Trophoblast cell (in vitro differentiated cells and primary cell): Measurements from ENCODE around the gene PLEKHA5.

Experiments used
- DNase-seq, 2 donors: peaks; one replicate each; pipeline ENCODE4 v3.0.0-alpha.2; 2016
- H2AFZ ChIP-seq: 2 replicates; pipeline ENCODE4 v1.6.1; 2013; ENCODE audit warnings: low read length, moderate library complexity, mild to moderate bottlenecking; ENCODE audit not compliant: insufficient read depth, poor library complexity
- H2AK5ac ChIP-seq: 2 replicates; pipeline ENCODE4 v1.6.1; 2013; ENCODE audit warnings: mild to moderate bottlenecking, low read length
- H2BK120ac ChIP-seq: 2 replicates; pipeline ENCODE4 v1.6.1; 2013; ENCODE audit warnings: low read length, mild to moderate bottlenecking, moderate library complexity; ENCODE audit not compliant: insufficient read depth, poor library complexity
- H2BK12ac ChIP-seq: 2 replicates; pipeline ENCODE4 v1.6.1; 2013; ENCODE audit warnings: mild to moderate bottlenecking, low read length, moderate library complexity
- H2BK5ac ChIP-seq: 2 replicates; pipeline ENCODE4 v1.6.1; 2013; ENCODE audit warnings: low read length, low read depth, moderate library complexity, mild to moderate bottlenecking; ENCODE audit not compliant: poor library complexity
- H3K14ac ChIP-seq: 2 replicates; pipeline ENCODE4 v1.6.1; 2013; ENCODE audit warnings: mild to moderate bottlenecking, low read length
- H3K18ac ChIP-seq: 2 replicates; pipeline ENCODE4 v1.6.1; 2013; ENCODE audit warnings: mild to moderate bottlenecking, low read length
- H3K23ac ChIP-seq: 2 replicates; pipeline ENCODE4 v1.6.1; 2013; ENCODE audit warnings: low read length
- H3K27ac ChIP-seq: 2 replicates; pipeline ENCODE4 v1.5.1; 2013; ENCODE audit warnings: low read depth, mild to moderate bottlenecking, inconsistent platforms, low read length, moderate library complexity
- H3K27me3 ChIP-seq: 2 replicates; pipeline ENCODE4 v1.6.1; 2013; ENCODE audit warnings: inconsistent platforms, mild to moderate bottlenecking, low read length, moderate library complexity; ENCODE audit not compliant: insufficient read depth
- H3K36me3 ChIP-seq, 2 experiments: 1 replicate in 1 of 2; 2 replicates in 1 of 2; pipeline ENCODE4 v1.6.1; 2013; ENCODE audit warnings: low read length in 2 of 2, mild to moderate bottlenecking in 2 of 2, moderate library complexity in 1 of 2; ENCODE audit not compliant: insufficient read depth in 2 of 2, control insufficient read depth in 1 of 2
- H3K4ac ChIP-seq: 2 replicates; pipeline ENCODE4 v1.6.1; 2013; ENCODE audit warnings: low read depth, mild to moderate bottlenecking, low read length, moderate library complexity
- H3K4me1 ChIP-seq, 2 experiments: 1 replicate in 1 of 2; 2 replicates in 1 of 2; pipeline ENCODE4 v1.6.1; 2013; ENCODE audit warnings: low read length in 2 of 2, mild to moderate bottlenecking in 2 of 2, moderate library complexity in 1 of 2; ENCODE audit not compliant: insufficient read depth in 2 of 2, control insufficient read depth in 1 of 2
- H3K4me2 ChIP-seq: 2 replicates; pipeline ENCODE4 v1.6.1; 2013; ENCODE audit warnings: inconsistent platforms, mild to moderate bottlenecking, low read length, moderate library complexity
- H3K4me3 ChIP-seq: 2 replicates; pipeline ENCODE4 v1.5.1; 2013; ENCODE audit warnings: mild to moderate bottlenecking, low read depth, low read length, inconsistent platforms
- H3K79me1 ChIP-seq: one replicate; pipeline ENCODE4 v1.6.1; 2013; ENCODE audit warnings: low read length
- H3K79me2 ChIP-seq: 2 replicates; pipeline ENCODE4 v1.6.1; 2013; ENCODE audit warnings: low read length, mild to moderate bottlenecking; ENCODE audit not compliant: control insufficient read depth, insufficient read depth, poor library complexity
- H3K9ac ChIP-seq: 2 replicates; pipeline ENCODE4 v1.6.1; 2013; ENCODE audit warnings: mild to moderate bottlenecking, low read length
- H3K9me3 ChIP-seq: 2 replicates; pipeline ENCODE4 v1.6.1; 2013; ENCODE audit warnings: low read depth, mild to moderate bottlenecking, control low read depth, inconsistent platforms, low read length; ENCODE audit not compliant: insufficient read depth
- H4K12ac ChIP-seq: 2 replicates; pipeline ENCODE4 v1.6.1; 2013; ENCODE audit warnings: low read depth, mild to moderate bottlenecking, low read length, moderate library complexity
- H4K8ac ChIP-seq: 2 replicates; pipeline ENCODE4 v1.6.1; 2013; ENCODE audit warnings: low read depth, mild to moderate bottlenecking, low read length, moderate library complexity
- H4K91ac ChIP-seq: one replicate; pipeline ENCODE4 v1.6.1; 2013; ENCODE audit warnings: low read depth, mild to moderate bottlenecking, low read length, moderate library complexity
- WGBS: extraction: QIAGEN DNeasy Blood & Tissue Kit; methylation state at CpG from one replicate; pipeline ENCODE4 v1.1.7; 2013; ENCODE audit warnings: missing lambda C conversion rate; ENCODE audit not compliant: insufficient read length, insufficient coverage; ENCODE audit errors: extremely low coverage; 5-methylcytosine and 5-hydroxymethylcytosine counted together

PLEKHA5 gene

DNA sequence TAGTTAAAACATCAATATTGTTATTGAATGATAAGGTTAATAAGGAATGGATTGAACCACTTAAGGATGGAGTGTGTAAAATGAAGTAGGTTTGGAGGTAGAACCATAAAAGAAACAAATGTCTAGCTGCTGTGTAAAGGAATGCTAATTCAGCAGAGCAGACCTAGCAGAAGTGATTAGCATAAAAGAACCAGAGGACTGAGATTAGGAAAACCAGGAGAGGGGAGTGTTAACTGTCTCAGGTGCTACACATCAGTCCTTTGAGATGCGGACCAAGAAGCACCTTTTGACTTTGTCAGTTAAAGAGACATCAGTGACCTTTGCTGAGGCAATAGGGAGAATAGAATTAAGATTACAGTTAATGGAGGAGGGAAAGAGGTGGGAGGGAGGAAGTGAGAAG is 84.5 kb downstream of the PLEKHA5 start:
- no peaks in the 10 kb centered on the region for H3K79me2 ChIP-seq
- no peak overlapping the region for H2AFZ ChIP-seq
- H3K36me3 ChIP-seq = peaks cover 0 to 2% of the 10 kb centered on the region in 2 experiments
- H3K9ac ChIP-seq = no peak overlapping the region
- H2BK120ac ChIP-seq = no peak overlapping the region
- no peak overlapping the region for H3K18ac ChIP-seq
- WGBS = no CpG with 5 or more reads among the region's 1 CpG
- no peak overlapping the region for H4K8ac ChIP-seq
- no peak overlapping the region for H2BK5ac ChIP-seq
- no peaks in the 10 kb centered on the region for H3K27me3 ChIP-seq
- H2AK5ac ChIP-seq = no peak overlapping the region
- H3K4me1 ChIP-seq = no peaks in the 10 kb centered on the region
- no peak overlapping the region for H4K91ac ChIP-seq
- peaks cover 2% of the 10 kb centered on the region for H3K9me3 ChIP-seq
- no peaks in the 10 kb centered on the region for H3K79me1 ChIP-seq
- H3K4ac ChIP-seq = no peak overlapping the region
- H3K4me3 ChIP-seq = no peak overlapping the region
- H3K4me2 ChIP-seq = no peak overlapping the region
- H3K14ac ChIP-seq = no peak overlapping the region
- no peak overlapping the region for H4K12ac ChIP-seq
- no peak overlapping the region for H3K23ac ChIP-seq
- H2BK12ac ChIP-seq = no peak overlapping the region
- H3K27ac ChIP-seq = no peak overlapping the region
- DNase-seq = no peak

DNA sequence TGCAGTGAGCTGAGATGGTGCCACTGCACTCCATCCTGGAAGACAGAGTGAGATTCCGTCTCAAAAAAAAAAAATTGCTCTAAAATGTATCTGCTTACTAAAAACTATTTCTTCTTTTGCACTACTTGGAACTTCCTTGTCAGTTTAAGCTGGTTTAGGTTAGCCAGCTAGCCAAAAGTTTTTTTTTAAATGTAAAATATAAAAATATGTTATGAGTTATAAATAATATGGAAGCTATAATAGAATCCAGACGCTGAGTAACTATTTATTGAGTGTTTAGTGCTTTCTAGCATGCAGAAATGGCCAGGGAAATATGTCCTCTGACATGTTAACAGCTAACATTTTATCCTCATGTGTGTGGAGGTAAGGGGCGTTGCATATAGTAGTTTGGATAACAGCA is 85.6 kb downstream of the PLEKHA5 start:
- Histone ChIP-seq H3K14ac (no peak overlapping the region), H3K27me3 (no peaks in the 10 kb centered on the region), H3K18ac (no peak overlapping the region), H3K23ac (no peak overlapping the region), H3K9ac (no peak overlapping the region), H2BK5ac (no peak overlapping the region), H3K79me2 (no peaks in the 10 kb centered on the region), H3K9me3 (peaks cover 2% of the 10 kb centered on the region), H4K91ac (no peak overlapping the region), H3K4me3 (no peak overlapping the region), H4K12ac (no peak overlapping the region), H2AFZ (no peak overlapping the region), H3K36me3 (peaks cover 0 to 2% of the 10 kb centered on the region in 2 experiments), H3K27ac (no peak overlapping the region), H2BK120ac (no peak overlapping the region), H2BK12ac (no peak overlapping the region), H3K4me1 (no peaks in the 10 kb centered on the region), H3K79me1 (no peaks in the 10 kb centered on the region), H4K8ac (no peak overlapping the region), H2AK5ac (no peak overlapping the region), H3K4me2 (no peak overlapping the region), H3K4ac (no peak overlapping the region)
- WGBS = no CpG with 5 or more reads among the region's 3 CpGs
- no peak for DNase-seq

DNA sequence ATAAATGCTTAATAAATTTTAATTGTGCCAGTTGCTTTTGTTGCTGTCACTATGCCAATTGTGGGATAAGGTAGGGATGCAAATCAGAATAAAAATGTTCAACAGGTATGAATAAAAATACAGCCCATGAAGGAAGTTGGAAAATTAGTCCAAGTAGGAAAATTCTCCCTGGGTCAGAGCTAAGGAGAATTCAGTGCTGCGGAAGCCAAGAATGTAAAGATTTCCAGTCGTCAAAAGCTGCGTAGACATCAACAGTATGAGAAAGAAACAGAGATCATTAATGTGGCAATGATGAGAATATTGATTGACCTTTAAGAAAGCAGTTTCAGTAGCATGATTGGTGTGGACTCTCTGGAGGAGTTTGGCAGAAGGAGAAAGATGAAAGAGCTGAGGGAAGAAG is 87.9 kb downstream of the PLEKHA5 start:
- no peak overlapping the region for H2BK12ac ChIP-seq
- H2AFZ ChIP-seq = no peak overlapping the region
- no peak overlapping the region for H3K18ac ChIP-seq
- H3K79me1 ChIP-seq = no peaks in the 10 kb centered on the region
- no peak overlapping the region for H3K23ac ChIP-seq
- no peaks in the 10 kb centered on the region for H3K79me2 ChIP-seq
- no peak overlapping the region for H3K27ac ChIP-seq
- no peak overlapping the region for H3K4me2 ChIP-seq
- WGBS = no CpG with 5 or more reads among the region's 3 CpGs
- no peaks in the 10 kb centered on the region for H3K27me3 ChIP-seq
- no peak overlapping the region for H2BK5ac ChIP-seq
- no peak overlapping the region for H4K91ac ChIP-seq
- no peak overlapping the region for H2BK120ac ChIP-seq
- no peak overlapping the region for H3K4me3 ChIP-seq
- H3K9ac ChIP-seq = no peak overlapping the region
- no peaks in the 10 kb centered on the region for H3K9me3 ChIP-seq
- no peaks in the 10 kb centered on the region for H3K4me1 ChIP-seq
- H3K36me3 ChIP-seq = no peaks in the 10 kb centered on the region
- DNase-seq = no peak
- no peak overlapping the region for H2AK5ac ChIP-seq
- no peak overlapping the region for H3K4ac ChIP-seq
- H4K8ac ChIP-seq = no peak overlapping the region
- no peak overlapping the region for H3K14ac ChIP-seq
- H4K12ac ChIP-seq = no peak overlapping the region

DNA sequence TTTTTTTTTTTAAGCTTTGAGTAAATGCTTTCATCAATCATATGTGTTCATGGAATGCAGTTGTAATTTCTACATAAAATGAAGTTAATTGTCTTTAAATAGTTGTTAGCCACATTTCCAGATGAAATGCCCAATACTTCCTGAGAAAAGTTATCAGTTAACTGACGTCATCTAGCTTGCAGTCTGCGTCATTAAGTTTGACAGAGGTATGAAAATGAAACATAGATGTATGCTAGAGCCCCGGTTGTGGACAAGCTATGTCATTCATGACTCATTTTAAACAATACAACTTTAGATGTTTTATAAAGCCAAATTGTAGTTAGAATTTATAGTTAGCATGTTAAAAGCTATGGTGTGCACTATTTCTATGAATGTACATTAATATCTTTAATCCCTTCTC is 90.7 kb downstream of the PLEKHA5 start:
- Histone ChIP-seq H4K8ac (no peak overlapping the region), H3K79me1 (no peaks in the 10 kb centered on the region), H3K9me3 (no peaks in the 10 kb centered on the region), H2BK120ac (no peak overlapping the region), H3K14ac (no peak overlapping the region), H3K27ac (no peak overlapping the region), H2AFZ (no peak overlapping the region), H3K4ac (no peak overlapping the region), H3K4me3 (no peak overlapping the region), H2BK12ac (no peak overlapping the region), H3K18ac (no peak overlapping the region), H3K9ac (no peak overlapping the region), H4K91ac (no peak overlapping the region), H3K23ac (no peak overlapping the region), H4K12ac (no peak overlapping the region), H3K4me2 (no peak overlapping the region), H3K36me3 (no peaks in the 10 kb centered on the region), H2AK5ac (no peak overlapping the region), H3K4me1 (no peaks in the 10 kb centered on the region), H3K27me3 (no peaks in the 10 kb centered on the region), H2BK5ac (no peak overlapping the region), H3K79me2 (no peaks in the 10 kb centered on the region)
- DNase-seq = peak in 1 of 2 donors; percentile 52
- WGBS = no CpG with 5 or more reads among the region's 3 CpGs
